Measurements from ENCODE around the gene ZNF581. TPM values are rescaled to one million over a fixed set of nuclear protein-coding genes. Genes with fewer than 3 reads are reported as not detected.

The ZNF581 gene
- total RNA-seq, 1 donor from 2014 or later, result 38.8 TPM

GRCh38 chr19:55685776-55686175 is 42.3 kb downstream of the ZNF581 start:
- no peak for DNase-seq (ENCODE audit: low spot score, unreplicated experiment)
- no peaks in the 10 kb centered on the region for H3K27me3 Mint-ChIP-seq
- peaks cover 6% of the 10 kb centered on the region for H3K4me1 Mint-ChIP-seq (ENCODE audit: low read depth)
- no peak overlapping the region for H3K27ac Mint-ChIP-seq
- no peaks in the 10 kb centered on the region for H3K9me3 Mint-ChIP-seq (ENCODE audit: low read depth)
- no peak for TF ChIP-seq CTCF (IDR thresholded peaks at IDR 0.05; ENCODE audit: unreplicated experiment)
- no peak overlapping the region for H3K4me3 Mint-ChIP-seq (ENCODE audit: low read depth)
- peaks cover 6% of the 10 kb centered on the region for H3K36me3 Mint-ChIP-seq (ENCODE audit: insufficient read depth)

- no peak for DNase-seq (ENCODE audit: low spot score, unreplicated experiment)
- Mint-ChIP-seq H3K9me3 (ENCODE audit: low read depth) (no peaks in the 10 kb centered on the region), H3K36me3 (ENCODE audit: insufficient read depth) (peaks cover 6% of the 10 kb centered on the region), H3K4me1 (ENCODE audit: low read depth) (peaks cover 6% of the 10 kb centered on the region), H3K4me3 (ENCODE audit: low read depth) (no peak overlapping the region), H3K27me3 (no peaks in the 10 kb centered on the region), H3K27ac (no peak overlapping the region)
- TF ChIP-seq CTCF (IDR thresholded peaks at IDR 0.05; ENCODE audit: unreplicated experiment), result no peak
Measured at GRCh38 chr19:55686311-55687050, 43.0 kb downstream of the ZNF581 start.

DNA sequence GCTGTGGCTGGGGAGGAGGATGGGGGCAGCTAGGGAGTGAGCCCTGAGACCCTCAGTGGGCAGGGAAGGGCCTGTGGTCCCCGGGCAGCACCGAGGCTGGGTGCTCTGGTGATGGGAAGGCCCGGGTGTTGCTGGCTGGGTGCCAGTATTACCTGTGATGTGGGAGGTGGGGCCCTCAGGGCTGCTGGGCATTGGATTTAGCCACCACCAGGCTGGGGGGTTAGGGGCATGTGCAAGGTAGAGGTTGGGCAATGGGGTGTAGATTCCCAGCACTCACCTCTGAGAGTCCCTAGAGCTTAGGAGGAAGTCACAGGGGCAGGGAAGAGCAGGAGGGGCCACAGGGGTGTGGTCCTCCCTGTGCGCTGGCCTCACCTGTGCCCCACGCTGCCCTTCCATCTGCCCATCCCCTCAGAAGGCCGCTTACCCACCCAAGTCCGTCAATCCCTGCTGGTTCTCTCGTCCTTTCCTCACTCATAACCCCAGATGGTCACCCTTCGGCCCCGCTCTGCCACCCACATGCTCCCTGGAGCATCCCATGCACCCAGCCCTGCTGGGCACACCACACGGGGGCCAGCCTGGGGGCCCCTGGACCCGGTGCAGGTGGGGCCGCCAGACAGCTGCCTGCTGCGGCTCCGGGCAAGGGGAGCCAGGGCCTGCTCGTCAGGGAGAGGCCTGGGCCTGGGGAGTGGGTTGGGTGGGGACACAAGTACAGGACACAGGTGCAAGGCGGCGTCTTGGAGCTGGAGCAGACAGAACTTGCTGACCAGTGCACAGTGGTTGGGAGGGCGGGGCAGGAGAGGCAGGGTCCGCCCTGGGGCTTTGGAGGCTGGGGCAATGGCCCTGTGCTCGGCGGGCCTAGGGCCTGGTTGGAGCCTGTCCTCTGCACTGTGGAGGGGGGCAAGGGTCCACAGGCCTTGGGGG is 44.1 kb downstream of the ZNF581 start:
- Mint-ChIP-seq H3K9me3 (ENCODE audit: low read depth) (no peaks in the 10 kb centered on the region), H3K4me1 (ENCODE audit: low read depth) (peaks cover 6% of the 10 kb centered on the region), H3K36me3 (ENCODE audit: insufficient read depth) (peaks cover 6% of the 10 kb centered on the region), H3K27me3 (no peaks in the 10 kb centered on the region), H3K27ac (no peak overlapping the region), H3K4me3 (ENCODE audit: low read depth) (no peak overlapping the region)
- DNase-seq (ENCODE audit: low spot score, unreplicated experiment), result no peak
- no peak for TF ChIP-seq CTCF (IDR thresholded peaks at IDR 0.05; ENCODE audit: unreplicated experiment)

- no peaks in the 10 kb centered on the region for H3K9me3 Mint-ChIP-seq (ENCODE audit: low read depth)
- no peak overlapping the region for H3K27ac Mint-ChIP-seq
Measured at GRCh38 chr19:55688422-55689218, 45.2 kb downstream of the ZNF581 start.

More at GRCh38 chr19:55688422-55689218, 45.2 kb downstream of the ZNF581 start:
- DNase-seq (ENCODE audit: low spot score, unreplicated experiment), result no peak
- Mint-ChIP-seq H3K36me3 (ENCODE audit: insufficient read depth) (peaks cover 6% of the 10 kb centered on the region), H3K27me3 (no peaks in the 10 kb centered on the region), H3K4me1 (ENCODE audit: low read depth) (peaks cover 5% of the 10 kb centered on the region), H3K4me3 (ENCODE audit: low read depth) (no peak overlapping the region)
- TF ChIP-seq CTCF (IDR thresholded peaks at IDR 0.05; ENCODE audit: unreplicated experiment), result no peak
